GM23338 (cell line): ENCODE data around the gene CORO2A. TPM values are rescaled to one million over a fixed set of nuclear protein-coding genes. Genes with fewer than 3 reads are reported as not detected.

Experiments used
- ATAC-seq: fragments of 200-7000 bp; cut with Tn5 transposase; 3 replicates; pipeline ENCODE4 v1.9.1; 2020
- DNase-seq: peaks from one replicate; pipeline ENCODE4 v3.0.0-alpha.2; 2015; ENCODE audit warnings: low spot score
- H2AFZ ChIP-seq: fragments of 200-600 bp; sonication (generic); 2 replicates; pipeline ENCODE4 v1.8.0; 2016; ENCODE audit warnings: antibody characterized with exemption, mild to moderate bottlenecking, moderate library complexity
- H3F3A ChIP-seq: fragments of 200-600 bp; sonication (generic); replicated peaks from 2 replicates; pipeline ENCODE4 v1.8.0; 2017; ENCODE audit warnings: antibody characterized with exemption, mixed run types, low read depth
- H3K27ac ChIP-seq: fragments of 200-600 bp; sonication (generic); 2 replicates; pipeline ENCODE4 v1.6.1; 2016; ENCODE audit warnings: low read depth
- H3K27me3 ChIP-seq: fragments of 200-600 bp; sonication (generic); 2 replicates; pipeline ENCODE4 v1.8.0; 2016; ENCODE audit warnings: mild to moderate bottlenecking, mixed run types, moderate library complexity; ENCODE audit not compliant: insufficient read depth
- H3K36me3 ChIP-seq: fragments of 200-600 bp; sonication (generic); 2 replicates; pipeline ENCODE4 v1.8.0; 2016; ENCODE audit warnings: mild to moderate bottlenecking; ENCODE audit not compliant: insufficient read depth
- H3K4me1 ChIP-seq: fragments of 200-600 bp; sonication (generic); 2 replicates; pipeline ENCODE4 v1.8.0; 2016; ENCODE audit warnings: mild to moderate bottlenecking, moderate library complexity; ENCODE audit not compliant: insufficient read depth
- H3K4me2 ChIP-seq: fragments of 200-600 bp; sonication (generic); 2 replicates; pipeline ENCODE4 v1.7.1; 2017; ENCODE audit warnings: mixed run types
- H3K4me3 ChIP-seq: fragments of 200-600 bp; sonication (generic); 2 replicates; pipeline ENCODE4 v1.6.1; 2016; ENCODE audit warnings: mixed run types
- H3K79me2 ChIP-seq: fragments of 200-600 bp; sonication (generic); replicated peaks from 2 replicates; pipeline ENCODE4 v1.8.0; 2017; ENCODE audit warnings: mild to moderate bottlenecking; ENCODE audit not compliant: insufficient read depth
- H3K9me2 ChIP-seq: fragments of 200-600 bp; sonication (generic); 2 replicates; pipeline ENCODE4 v1.8.0; 2017; ENCODE audit not compliant: insufficient read depth
- H4K20me1 ChIP-seq: fragments of 200-600 bp; sonication (generic); replicated peaks from 2 replicates; pipeline ENCODE4 v1.8.0; 2017; ENCODE audit warnings: mild to moderate bottlenecking; ENCODE audit not compliant: insufficient read depth
- H3K27ac Mint-ChIP-seq: 2 replicates; pipeline ENCODE4 v1.8.0; 2020; ENCODE audit warnings: inconsistent platforms, mild to moderate bottlenecking, moderate library complexity, mixed read lengths
- H3K27me3 Mint-ChIP-seq: 3 replicates; pipeline ENCODE4 v1.8.0; 2022; ENCODE audit warnings: low read depth, mild to moderate bottlenecking, moderate library complexity, mixed read lengths, inconsistent platforms; ENCODE audit not compliant: insufficient read depth, poor library complexity
- H3K36me3 Mint-ChIP-seq: 3 replicates; pipeline ENCODE4 v1.8.0; 2021; ENCODE audit warnings: low read depth, mild to moderate bottlenecking, inconsistent platforms, moderate library complexity, mixed read lengths
- H3K4me1 Mint-ChIP-seq: 3 replicates; pipeline ENCODE4 v1.8.0; 2020; ENCODE audit warnings: mild to moderate bottlenecking, inconsistent platforms, mixed read lengths
- H3K4me3 Mint-ChIP-seq: 3 replicates; pipeline ENCODE4 v1.8.0; 2021; ENCODE audit warnings: moderate library complexity, mild to moderate bottlenecking, inconsistent platforms, mixed read lengths
- H3K9me3 Mint-ChIP-seq: 3 replicates; pipeline ENCODE4 v1.8.0; 2020; ENCODE audit warnings: moderate library complexity, mild to moderate bottlenecking, inconsistent platforms, mixed read lengths
- CREB1 ChIP-seq: fragments of 250-450 bp; sonication (Bioruptor Pico); IDR thresholded peaks from 2 replicates; pipeline ENCODE4 v1.5.0; 2020; ENCODE audit warnings: low read depth, mild to moderate bottlenecking, moderate library complexity
- EZH2 ChIP-seq: fragments of 200-600 bp; sonication (generic); IDR thresholded peaks from one replicate; pipeline ENCODE4 v1.8.0; 2017; ENCODE audit warnings: antibody characterized with exemption, mild to moderate bottlenecking, low read depth; ENCODE audit not compliant: unreplicated experiment
- EZH2phosphoT487 ChIP-seq: fragments of 200-600 bp; sonication (generic); IDR thresholded peaks from one replicate; pipeline ENCODE4 v1.8.1; 2018; ENCODE audit warnings: antibody characterized with exemption; ENCODE audit not compliant: unreplicated experiment
- NANOG ChIP-seq: IDR thresholded peaks from 2 replicates; pipeline ENCODE4 v1.6.1; 2016; ENCODE audit warnings: antibody characterized with exemption, borderline replicate concordance
- POLR2AphosphoS5 ChIP-seq: IDR thresholded peaks from 2 replicates; pipeline ENCODE4 v1.6.1; 2016; ENCODE audit warnings: antibody characterized with exemption, low read depth
- STAT1 ChIP-seq: IDR thresholded peaks from one replicate; pipeline ENCODE4 v1.6.1; 2016; ENCODE audit warnings: antibody characterized with exemption; ENCODE audit not compliant: unreplicated experiment
- ZNF114 ChIP-seq: fragments of 250-450 bp; sonication (Bioruptor Pico); IDR thresholded peaks from 2 replicates; pipeline ENCODE4 v1.5.0; 2020; ENCODE audit warnings: mild to moderate bottlenecking, moderate library complexity
- ZNF331 ChIP-seq: fragments of 250-450 bp; sonication (Bioruptor Pico); IDR thresholded peaks from 2 replicates; pipeline ENCODE4 v1.5.0; 2020; ENCODE audit warnings: low read depth, mild to moderate bottlenecking, moderate library complexity
- polyA plus RNA-seq: library from polyadenylated mRNA; unstranded; fragments of >200 nt; fragmentation: Nextera tagmentation; extraction: Ambion mirVana; gene quantifications from 2 replicates; pipeline ENCODE4 v1.2.1, GENCODE V29; 2016
- total RNA-seq: library from RNA; depleted of rRNA; stranded (reverse); fragments of >200 nt; shearing (Covaris generic); gene quantifications from 2 replicates; pipeline ENCODE4 v1.2.3, GENCODE V29; 2014
- TF ChIP-seq, protein P1 (sequence below): fragments of 250-450 bp; sonication (Bioruptor Pico); IDR thresholded peaks from 2 replicates; pipeline ENCODE4 v1.5.0; 2020; ENCODE audit warnings: mild to moderate bottlenecking, moderate library complexity
- TF ChIP-seq, protein P2 (sequence below), 2 experiments: fragments of 200-600 bp in 1 of 2; sonication (generic) in 1 of 2; conservative IDR thresholded peaks; 2 replicates each; pipeline versions ENCODE4 v1.5.1 to v1.6.1; 2016 to 2017; ENCODE audit warnings: antibody characterized with exemption in 2 of 2, low read depth in 2 of 2, mild to moderate bottlenecking in 2 of 2, moderate library complexity in 1 of 2
- TF ChIP-seq, protein P3 (sequence below): IDR thresholded peaks from 2 replicates; pipeline ENCODE4 v1.6.1; 2016; ENCODE audit warnings: antibody characterized with exemption

CORO2A gene
- total and polyA plus RNA-seq, 2 experiments from 2014 or later = 12.9 to 27.6 TPM

DNA sequence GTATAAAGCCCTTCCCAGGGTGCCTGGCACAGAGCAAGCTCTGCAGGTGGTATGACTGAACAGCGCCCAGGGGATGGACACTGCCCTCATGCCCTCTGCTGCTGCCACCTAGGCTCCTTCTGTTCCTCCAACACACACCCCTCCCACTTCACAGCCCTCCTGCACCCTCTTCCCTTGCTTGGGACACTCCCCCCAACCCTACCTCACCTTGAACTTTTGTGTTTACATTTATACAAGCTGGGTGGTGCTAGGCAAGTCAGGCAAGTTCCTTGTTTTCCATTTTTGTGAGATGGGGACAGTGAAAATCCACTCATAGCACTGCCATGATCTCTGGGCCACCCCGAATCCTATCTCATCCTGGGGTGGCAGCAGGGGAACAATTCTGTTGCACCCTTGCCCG lies 18.8 kb upstream of the CORO2A start:
- H3F3A ChIP-seq = no peaks in the 10 kb centered on the region
- no peak for ATAC-seq

DNA sequence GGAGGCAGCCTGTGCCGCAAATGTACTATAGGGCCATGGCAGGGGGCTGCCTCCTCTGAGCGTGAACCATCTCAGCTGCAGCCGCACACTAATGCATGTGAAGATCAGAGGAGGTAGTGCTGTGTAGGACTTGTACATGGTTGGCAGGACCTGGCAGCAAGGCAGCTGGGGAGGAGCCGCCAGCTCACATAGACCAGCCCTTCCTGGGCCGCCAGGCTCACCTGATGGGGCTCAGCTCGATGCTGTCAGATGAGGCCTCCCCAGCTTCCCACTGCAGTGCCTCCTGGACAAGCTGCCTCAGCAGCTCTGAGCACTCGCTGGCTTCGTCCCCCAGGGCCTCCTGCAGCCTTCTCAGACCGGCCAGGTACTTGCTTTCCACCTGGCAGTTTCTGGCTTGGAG lies 18.0 kb upstream of the CORO2A start:
- H3K4me2 ChIP-seq = no peak overlapping the region
- Mint-ChIP-seq H3K27me3 (peaks cover 10% of the 10 kb centered on the region), H3K9me3 (peaks cover 16% of the 10 kb centered on the region), H3K4me3 (no peak overlapping the region), H3K27ac (no peak overlapping the region), H3K4me1 (peaks cover 20% of the 10 kb centered on the region), H3K36me3 (peaks cover 42% of the 10 kb centered on the region)
- no peaks in the 10 kb centered on the region for H3K9me2 ChIP-seq
- H2AFZ ChIP-seq = no peak overlapping the region
- H3K36me3 ChIP-seq = no peaks in the 10 kb centered on the region; the same call in 1 of the 2 replicates
- no peak for ATAC-seq
- no peaks in the 10 kb centered on the region for H3K27me3 ChIP-seq
- no peak overlapping the region for H3K27ac ChIP-seq
- no peaks in the 10 kb centered on the region for H3K79me2 ChIP-seq
- H3F3A ChIP-seq = no peaks in the 10 kb centered on the region
- no peak for DNase-seq
- H3K4me3 ChIP-seq = no peak overlapping the region
- peaks cover 14% of the 10 kb centered on the region; the same call in 1 of the 2 replicates for H3K4me1 ChIP-seq
- H4K20me1 ChIP-seq = no peaks in the 10 kb centered on the region; the same call in 1 of the 2 replicates
- TF ChIP-seq STAT1 = no peak
- TF ChIP-seq POLR2AphosphoS5 = no peak
- TF ChIP-seq EZH2 = no peak
- TF ChIP-seq NANOG = no peak
- TF ChIP-seq, protein P1, sequence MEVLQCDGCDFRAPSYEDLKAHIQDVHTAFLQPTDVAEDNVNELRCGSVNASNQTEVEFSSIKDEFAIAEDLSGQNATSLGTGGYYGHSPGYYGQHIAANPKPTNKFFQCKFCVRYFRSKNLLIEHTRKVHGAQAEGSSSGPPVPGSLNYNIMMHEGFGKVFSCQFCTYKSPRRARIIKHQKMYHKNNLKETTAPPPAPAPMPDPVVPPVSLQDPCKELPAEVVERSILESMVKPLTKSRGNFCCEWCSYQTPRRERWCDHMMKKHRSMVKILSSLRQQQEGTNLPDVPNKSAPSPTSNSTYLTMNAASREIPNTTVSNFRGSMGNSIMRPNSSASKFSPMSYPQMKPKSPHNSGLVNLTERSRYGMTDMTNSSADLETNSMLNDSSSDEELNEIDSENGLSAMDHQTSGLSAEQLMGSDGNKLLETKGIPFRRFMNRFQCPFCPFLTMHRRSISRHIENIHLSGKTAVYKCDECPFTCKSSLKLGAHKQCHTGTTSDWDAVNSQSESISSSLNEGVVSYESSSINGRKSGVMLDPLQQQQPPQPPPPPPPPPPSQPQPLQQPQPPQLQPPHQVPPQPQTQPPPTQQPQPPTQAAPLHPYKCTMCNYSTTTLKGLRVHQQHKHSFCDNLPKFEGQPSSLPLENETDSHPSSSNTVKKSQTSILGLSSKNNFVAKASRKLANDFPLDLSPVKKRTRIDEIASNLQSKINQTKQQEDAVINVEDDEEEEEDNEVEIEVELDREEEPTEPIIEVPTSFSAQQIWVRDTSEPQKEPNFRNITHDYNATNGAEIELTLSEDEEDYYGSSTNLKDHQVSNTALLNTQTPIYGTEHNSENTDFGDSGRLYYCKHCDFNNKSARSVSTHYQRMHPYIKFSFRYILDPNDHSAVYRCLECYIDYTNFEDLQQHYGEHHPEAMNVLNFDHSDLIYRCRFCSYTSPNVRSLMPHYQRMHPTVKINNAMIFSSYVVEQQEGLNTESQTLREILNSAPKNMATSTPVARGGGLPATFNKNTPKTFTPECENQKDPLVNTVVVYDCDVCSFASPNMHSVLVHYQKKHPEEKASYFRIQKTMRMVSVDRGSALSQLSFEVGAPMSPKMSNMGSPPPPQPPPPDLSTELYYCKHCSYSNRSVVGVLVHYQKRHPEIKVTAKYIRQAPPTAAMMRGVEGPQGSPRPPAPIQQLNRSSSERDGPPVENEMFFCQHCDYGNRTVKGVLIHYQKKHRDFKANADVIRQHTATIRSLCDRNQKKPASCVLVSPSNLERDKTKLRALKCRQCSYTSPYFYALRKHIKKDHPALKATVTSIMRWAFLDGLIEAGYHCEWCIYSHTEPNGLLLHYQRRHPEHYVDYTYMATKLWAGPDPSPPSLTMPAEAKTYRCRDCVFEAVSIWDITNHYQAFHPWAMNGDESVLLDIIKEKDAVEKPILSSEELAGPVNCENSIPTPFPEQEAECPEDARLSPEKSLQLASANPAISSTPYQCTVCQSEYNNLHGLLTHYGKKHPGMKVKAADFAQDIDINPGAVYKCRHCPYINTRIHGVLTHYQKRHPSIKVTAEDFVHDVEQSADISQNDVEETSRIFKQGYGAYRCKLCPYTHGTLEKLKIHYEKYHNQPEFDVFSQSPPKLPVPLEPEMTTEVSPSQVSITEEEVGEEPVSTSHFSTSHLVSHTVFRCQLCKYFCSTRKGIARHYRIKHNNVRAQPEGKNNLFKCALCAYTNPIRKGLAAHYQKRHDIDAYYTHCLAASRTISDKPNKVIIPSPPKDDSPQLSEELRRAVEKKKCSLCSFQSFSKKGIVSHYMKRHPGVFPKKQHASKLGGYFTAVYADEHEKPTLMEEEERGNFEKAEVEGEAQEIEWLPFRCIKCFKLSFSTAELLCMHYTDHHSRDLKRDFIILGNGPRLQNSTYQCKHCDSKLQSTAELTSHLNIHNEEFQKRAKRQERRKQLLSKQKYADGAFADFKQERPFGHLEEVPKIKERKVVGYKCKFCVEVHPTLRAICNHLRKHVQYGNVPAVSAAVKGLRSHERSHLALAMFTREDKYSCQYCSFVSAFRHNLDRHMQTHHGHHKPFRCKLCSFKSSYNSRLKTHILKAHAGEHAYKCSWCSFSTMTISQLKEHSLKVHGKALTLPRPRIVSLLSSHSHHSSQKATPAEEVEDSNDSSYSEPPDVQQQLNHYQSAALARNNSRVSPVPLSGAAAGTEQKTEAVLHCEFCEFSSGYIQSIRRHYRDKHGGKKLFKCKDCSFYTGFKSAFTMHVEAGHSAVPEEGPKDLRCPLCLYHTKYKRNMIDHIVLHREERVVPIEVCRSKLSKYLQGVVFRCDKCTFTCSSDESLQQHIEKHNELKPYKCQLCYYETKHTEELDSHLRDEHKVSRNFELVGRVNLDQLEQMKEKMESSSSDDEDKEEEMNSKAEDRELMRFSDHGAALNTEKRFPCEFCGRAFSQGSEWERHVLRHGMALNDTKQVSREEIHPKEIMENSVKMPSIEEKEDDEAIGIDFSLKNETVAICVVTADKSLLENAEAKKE (CRISPR knock-in tag) = no peak
- no peak for TF ChIP-seq ZNF114 (CRISPR knock-in tag)
- TF ChIP-seq ZNF331 = no peak
- TF ChIP-seq CREB1 = no peak
- TF ChIP-seq, protein P2, sequence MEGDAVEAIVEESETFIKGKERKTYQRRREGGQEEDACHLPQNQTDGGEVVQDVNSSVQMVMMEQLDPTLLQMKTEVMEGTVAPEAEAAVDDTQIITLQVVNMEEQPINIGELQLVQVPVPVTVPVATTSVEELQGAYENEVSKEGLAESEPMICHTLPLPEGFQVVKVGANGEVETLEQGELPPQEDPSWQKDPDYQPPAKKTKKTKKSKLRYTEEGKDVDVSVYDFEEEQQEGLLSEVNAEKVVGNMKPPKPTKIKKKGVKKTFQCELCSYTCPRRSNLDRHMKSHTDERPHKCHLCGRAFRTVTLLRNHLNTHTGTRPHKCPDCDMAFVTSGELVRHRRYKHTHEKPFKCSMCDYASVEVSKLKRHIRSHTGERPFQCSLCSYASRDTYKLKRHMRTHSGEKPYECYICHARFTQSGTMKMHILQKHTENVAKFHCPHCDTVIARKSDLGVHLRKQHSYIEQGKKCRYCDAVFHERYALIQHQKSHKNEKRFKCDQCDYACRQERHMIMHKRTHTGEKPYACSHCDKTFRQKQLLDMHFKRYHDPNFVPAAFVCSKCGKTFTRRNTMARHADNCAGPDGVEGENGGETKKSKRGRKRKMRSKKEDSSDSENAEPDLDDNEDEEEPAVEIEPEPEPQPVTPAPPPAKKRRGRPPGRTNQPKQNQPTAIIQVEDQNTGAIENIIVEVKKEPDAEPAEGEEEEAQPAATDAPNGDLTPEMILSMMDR (conservative IDR thresholded peaks at IDR 0.05; ENCODE audit: low read depth in 2 of 2) = no peak

More for the DNA sequence above, 18.8 kb upstream of the CORO2A start:
- Histone ChIP-seq H3K4me1 (peaks cover 9% of the 10 kb centered on the region; the same call in 1 of the 2 replicates), H3K36me3 (no peaks in the 10 kb centered on the region; the same call in 1 of the 2 replicates), H3K27me3 (no peaks in the 10 kb centered on the region), H3K27ac (no peak overlapping the region), H3K9me2 (no peaks in the 10 kb centered on the region), H4K20me1 (no peaks in the 10 kb centered on the region; the same call in 1 of the 2 replicates), H3K4me2 (no peak overlapping the region), H2AFZ (no peak overlapping the region), H3K79me2 (no peaks in the 10 kb centered on the region), H3K4me3 (no peak overlapping the region)
- TF ChIP-seq EZH2phosphoT487 (no peak), POLR2AphosphoS5 (no peak), ZNF114 (CRISPR knock-in tag) (no peak), ZNF331 (no peak)
- TF ChIP-seq, protein P3, sequence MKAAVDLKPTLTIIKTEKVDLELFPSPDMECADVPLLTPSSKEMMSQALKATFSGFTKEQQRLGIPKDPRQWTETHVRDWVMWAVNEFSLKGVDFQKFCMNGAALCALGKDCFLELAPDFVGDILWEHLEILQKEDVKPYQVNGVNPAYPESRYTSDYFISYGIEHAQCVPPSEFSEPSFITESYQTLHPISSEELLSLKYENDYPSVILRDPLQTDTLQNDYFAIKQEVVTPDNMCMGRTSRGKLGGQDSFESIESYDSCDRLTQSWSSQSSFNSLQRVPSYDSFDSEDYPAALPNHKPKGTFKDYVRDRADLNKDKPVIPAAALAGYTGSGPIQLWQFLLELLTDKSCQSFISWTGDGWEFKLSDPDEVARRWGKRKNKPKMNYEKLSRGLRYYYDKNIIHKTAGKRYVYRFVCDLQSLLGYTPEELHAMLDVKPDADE = no peak
- H3K27ac Mint-ChIP-seq = no peak overlapping the region
- no peak for DNase-seq
- peaks cover 12% of the 10 kb centered on the region for H3K27me3 Mint-ChIP-seq
- peaks cover 24% of the 10 kb centered on the region for H3K4me1 Mint-ChIP-seq
- peaks cover 42% of the 10 kb centered on the region for H3K36me3 Mint-ChIP-seq
- H3K4me3 Mint-ChIP-seq = no peak overlapping the region
- peaks cover 16% of the 10 kb centered on the region for H3K9me3 Mint-ChIP-seq
